Endothelial cell of umbilical vein (primary cell): ENCODE data around the gene COG4. TPM values are rescaled to one million over a fixed set of nuclear protein-coding genes. Genes with fewer than 3 reads are reported as not detected.

ENCODE experiments used
- BruUV-seq: library from RNA; stranded (reverse); fragments of 400-500 nt; replicated peaks from 2 replicates; lab custom pipeline; 2021; lab: Mats Ljungman, UMichigan
- CTCF ChIA-PET: fragments of 300-600, 350-600 bp; sonication (Branson Sonifier 250); formaldehyde crosslinking; loops from one replicate; lab custom pipeline; 2021; ENCODE audit warnings: antibody characterized with exemption, inconsistent platforms; lab: Charles Lee
- POLR2A ChIA-PET: fragments of 300-600, 350-600 bp; sonication (Branson Sonifier 250); formaldehyde crosslinking; loops from one replicate; lab custom pipeline; 2021; ENCODE audit warnings: antibody characterized with exemption, inconsistent platforms; lab: Charles Lee
- DNase-seq: peaks from one replicate; pipeline ENCODE4 v3.0.0-alpha.2; 2011; ENCODE audit warnings: low read depth, low spot score
- FAIRE-seq: peaks from 2 replicates; lab custom pipeline; 2011; peaks lifted over from hg19 to GRCh38; lab: Jason Lieb, UNC
- H2AFZ ChIP-seq: 2 replicates; pipeline ENCODE4 v1.6.0; 2012; ENCODE audit warnings: low read depth, low read length, control low read depth, inconsistent platforms
- H3K27ac ChIP-seq: 2 replicates; pipeline ENCODE4 v1.5.1; 2011; ENCODE audit warnings: low read depth, mild to moderate bottlenecking, control low read depth, low read length, moderate library complexity; ENCODE audit not compliant: insufficient read depth
- H3K27me3 ChIP-seq, 2 experiments: 2 replicates each; pipeline versions ENCODE4 v1.6.0 to v1.6.1; 2011; ENCODE audit warnings: low read length in 2 of 2, mixed read lengths in 1 of 2; ENCODE audit not compliant: control insufficient read depth in 2 of 2, insufficient read depth in 2 of 2
- H3K36me3 ChIP-seq, 2 experiments: 2 replicates in 1 of 2; 3 replicates in 1 of 2; pipeline ENCODE4 v1.5.1; 2011; ENCODE audit warnings: low read length in 2 of 2, mild to moderate bottlenecking in 1 of 2, moderate library complexity in 1 of 2; ENCODE audit not compliant: control insufficient read depth in 2 of 2, insufficient read depth in 2 of 2; ENCODE audit errors: extremely low read depth in 1 of 2
- H3K4me1 ChIP-seq: 3 replicates; pipeline ENCODE4 v1.5.1; 2011; ENCODE audit warnings: mild to moderate bottlenecking, low read length; ENCODE audit not compliant: control insufficient read depth, insufficient read depth; ENCODE audit errors: extremely low read depth
- H3K4me2 ChIP-seq: 2 replicates; pipeline ENCODE4 v1.6.1; 2011; ENCODE audit warnings: low read length, control low read depth, mixed read lengths; ENCODE audit not compliant: insufficient read depth
- H3K4me3 ChIP-seq, 3 experiments: fragments of 200-600 bp in 1 of 3; sonication (generic), shearing (Covaris generic) in 1 of 3; replicated peaks in 1 of 3; 2 replicates each; pipeline ENCODE4 v1.5.1; 2011 to 2016; ENCODE audit warnings: control low read depth in 3 of 3, low read length in 3 of 3, mild to moderate bottlenecking in 2 of 3, inconsistent platforms in 1 of 3, low read depth in 1 of 3, moderate library complexity in 1 of 3; ENCODE audit not compliant: insufficient read depth in 1 of 3
- H3K79me2 ChIP-seq: 2 replicates; pipeline ENCODE4 v1.6.0; 2012; ENCODE audit warnings: low read length, inconsistent platforms; ENCODE audit not compliant: control insufficient read depth, insufficient read depth
- H3K9ac ChIP-seq: replicated peaks from 2 replicates; pipeline ENCODE3; 2011; ENCODE audit warnings: low read length, control low read depth; ENCODE audit not compliant: insufficient read depth; ENCODE audit errors: extremely low read depth
- H3K9me1 ChIP-seq: replicated peaks from 3 replicates; pipeline ENCODE4 v1.6.0; 2011; ENCODE audit warnings: mild to moderate bottlenecking, low read length; ENCODE audit not compliant: control insufficient read depth, insufficient read depth; ENCODE audit errors: extremely low read depth
- H3K9me3 ChIP-seq: replicated peaks from 2 replicates; pipeline ENCODE4 v1.5.1; 2012; ENCODE audit warnings: low read length, inconsistent platforms; ENCODE audit not compliant: control insufficient read depth, insufficient read depth
- H4K20me1 ChIP-seq: replicated peaks from 2 replicates; pipeline ENCODE3; 2011; ENCODE audit warnings: mild to moderate bottlenecking, low read length; ENCODE audit not compliant: control insufficient read depth, insufficient read depth; ENCODE audit errors: extremely low read depth
- CTCF ChIP-seq, 2 donors: IDR thresholded peaks; 1 replicate in 1 of 2; 2 replicates in 1 of 2; pipeline ENCODE4 v1.5.1; 2011; ENCODE audit warnings: low read length in 2 of 2, mild to moderate bottlenecking in 2 of 2, moderate library complexity in 2 of 2, control low read depth in 1 of 2, inconsistent platforms in 1 of 2, low read depth in 1 of 2; ENCODE audit not compliant: insufficient read depth in 1 of 2; ENCODE audit errors: extremely low read depth in 1 of 2
- EZH2 ChIP-seq: IDR thresholded peaks from 2 replicates; pipeline ENCODE4 v1.6.1; 2012; ENCODE audit warnings: borderline replicate concordance, low read depth, mild to moderate bottlenecking, moderate library complexity, low read length, inconsistent platforms; ENCODE audit not compliant: severe bottlenecking
- FOS ChIP-seq: IDR thresholded peaks from 2 replicates; pipeline ENCODE4 v1.6.1; 2011; ENCODE audit warnings: mild to moderate bottlenecking, low read length, moderate library complexity, borderline replicate concordance; ENCODE audit not compliant: insufficient read depth
- GATA2 ChIP-seq: IDR thresholded peaks from 2 replicates; pipeline ENCODE4 v1.7.0; 2011; ENCODE audit warnings: low read depth, mild to moderate bottlenecking, moderate library complexity, mixed read lengths, low read length; ENCODE audit not compliant: insufficient read length, insufficient read depth
- JUN ChIP-seq: IDR thresholded peaks from 2 replicates; pipeline ENCODE4 v1.6.1; 2011; ENCODE audit warnings: borderline replicate concordance, low read depth; ENCODE audit not compliant: insufficient read length, insufficient read depth
- MAX ChIP-seq: IDR thresholded peaks from 2 replicates; pipeline ENCODE4 v1.6.1; 2011; ENCODE audit not compliant: insufficient read depth, insufficient read length
- MYC ChIP-seq: IDR thresholded peaks from one replicate; pipeline ENCODE4 v1.6.1; 2011; ENCODE audit warnings: mild to moderate bottlenecking, low read depth, low read length
- POLR2A ChIP-seq: IDR thresholded peaks from 2 replicates; pipeline ENCODE4 v1.6.1; 2012; ENCODE audit warnings: low read depth, mild to moderate bottlenecking, control low read depth, low read length
- POLR2AphosphoS5 ChIP-seq: IDR thresholded peaks from 2 replicates; pipeline ENCODE4 v1.6.1; 2012; ENCODE audit warnings: low read depth, mild to moderate bottlenecking, control low read depth, low read length, moderate library complexity; ENCODE audit not compliant: insufficient read depth
- dilution Hi-C: fragments of 300-500 bp; cut with MboI; formaldehyde crosslinking; loops from one replicate; pipeline ENCODE4 v1.15.0; 2019; ENCODE audit warnings: low sequenced_read_pairs; ENCODE audit not compliant: extremely low pct_ligation_motif_present
- intact Hi-C: fragments of 100-400 bp; cut with micrococcal nuclease; formaldehyde crosslinking; loops from one replicate; pipeline ENCODE4 v1.10.0; 2022
- polyA plus RNA-seq, 4 experiments: library from polyadenylated mRNA; depleted of rRNA in 3 of 4; stranded (reverse) in 3 of 4; unstranded in 1 of 4; fragments of >200 nt; gene quantifications; 2 replicates each; pipeline versions ENCODE4 v1.2.1 to v1.2.3, GENCODE V29; 2011 to 2012; ENCODE audit warnings: missing spikeins in 1 of 4
- total RNA-seq: library from RNA; stranded (reverse); gene quantifications from 2 replicates; pipeline ENCODE4 v1.2.3, GENCODE V29; 2021

The COG4 gene
- total and polyA plus RNA-seq, 2 donors (not counting 3 experiments of a cell fraction or from before 2014, with no cell fraction given) = 53.7 to 61.2 TPM

GRCh38 chr16:70457446-70458166 lies 65.7 kb downstream of the COG4 start:
- Histone ChIP-seq H3K9ac (no peak overlapping the region), H3K9me1 (no peaks in the 10 kb centered on the region), H3K9me3 (no peaks in the 10 kb centered on the region), H3K4me2 (no peak overlapping the region), H3K4me1 (peaks cover 6% of the 10 kb centered on the region), H3K79me2 (no peaks in the 10 kb centered on the region), H2AFZ (no peak overlapping the region), H3K4me3 (no peak overlapping the region), H3K27ac (no peak overlapping the region), H3K27me3 (no peaks in the 10 kb centered on the region), H4K20me1 (no peaks in the 10 kb centered on the region), H3K36me3 (no peaks in the 10 kb centered on the region)
- DNase-seq (no peak), FAIRE-seq (no peak)
- ChIA-PET POLR2A (no interaction called here), CTCF (no interaction called here)
- intact Hi-C loops = no loop called here
- no TSS peak for BruUV-seq
- dilution Hi-C loops = no loop called here
- TF ChIP-seq MYC = no peak

GRCh38 chr16:70455910-70456309 lies 67.4 kb downstream of the COG4 start:
- Histone ChIP-seq H3K4me3 (no peak overlapping the region), H3K9ac (no peak overlapping the region), H4K20me1 (no peaks in the 10 kb centered on the region), H3K4me2 (no peak overlapping the region), H3K79me2 (no peaks in the 10 kb centered on the region), H2AFZ (no peak overlapping the region), H3K27me3 (no peaks in the 10 kb centered on the region), H3K27ac (no peak overlapping the region), H3K9me1 (no peaks in the 10 kb centered on the region), H3K36me3 (no peaks in the 10 kb centered on the region), H3K4me1 (peaks cover 6% of the 10 kb centered on the region), H3K9me3 (no peaks in the 10 kb centered on the region)
- TF ChIP-seq POLR2A (no peak), GATA2 (no peak), FOS (no peak), MAX (no peak), EZH2 (no peak), MYC (no peak), POLR2AphosphoS5 (no peak), CTCF (IDR thresholded peaks at IDR 0.05; ENCODE audit: extremely low read depth in 1 of 2, insufficient read depth in 1 of 2, low read depth in 1 of 2, low read length in 2 of 2) (no peak), JUN (no peak)
- intact Hi-C loops (no loop called here), dilution Hi-C loops (no loop called here)
- no TSS peak for BruUV-seq
- FAIRE-seq = no peak
- no peak for DNase-seq
- ChIA-PET CTCF (interaction anchor here (0.7 to 1.0 kb wide), 2 partner anchors 9 to 86 kb away, joined by 3 read pairs; no protein-coding TSS in a partner anchor), POLR2A (interaction anchor here (0.5 to 0.6 kb wide), 2 partner anchors 67 to 82 kb away, joined by 4 to 6 read pairs; partner anchors contain the start of gene COG4)
